Activated CD4-positive, alpha-beta T cell treated with anti-CD3 and anti-CD28 coated beads for 24 hours (primary cell): ENCODE results near the gene MAMDC4.
A peak's percentile ranks its signal among the peaks of the same experiment; 100 is the strongest.
"Not testable (repeated sequence)": the region's sequence is repeated elsewhere in the genome, so short reads cannot be mapped to it uniquely, and the experiment has no call there.

Experiments used
- DNase-seq, 2 donors: peaks; one replicate each; pipeline ENCODE4 v3.0.0-alpha.2; 2020; ENCODE audit warnings: low read depth in 2 of 2

The MAMDC4 gene

GRCh38 chr9:136838314-136839228 is 13.6 kb upstream of the MAMDC4 start:
- no peak for DNase-seq

- DNase-seq, result no peak
These were observed 12.7 kb upstream of the MAMDC4 start for GRCh38 chr9:136839229-136840139.

DNA sequence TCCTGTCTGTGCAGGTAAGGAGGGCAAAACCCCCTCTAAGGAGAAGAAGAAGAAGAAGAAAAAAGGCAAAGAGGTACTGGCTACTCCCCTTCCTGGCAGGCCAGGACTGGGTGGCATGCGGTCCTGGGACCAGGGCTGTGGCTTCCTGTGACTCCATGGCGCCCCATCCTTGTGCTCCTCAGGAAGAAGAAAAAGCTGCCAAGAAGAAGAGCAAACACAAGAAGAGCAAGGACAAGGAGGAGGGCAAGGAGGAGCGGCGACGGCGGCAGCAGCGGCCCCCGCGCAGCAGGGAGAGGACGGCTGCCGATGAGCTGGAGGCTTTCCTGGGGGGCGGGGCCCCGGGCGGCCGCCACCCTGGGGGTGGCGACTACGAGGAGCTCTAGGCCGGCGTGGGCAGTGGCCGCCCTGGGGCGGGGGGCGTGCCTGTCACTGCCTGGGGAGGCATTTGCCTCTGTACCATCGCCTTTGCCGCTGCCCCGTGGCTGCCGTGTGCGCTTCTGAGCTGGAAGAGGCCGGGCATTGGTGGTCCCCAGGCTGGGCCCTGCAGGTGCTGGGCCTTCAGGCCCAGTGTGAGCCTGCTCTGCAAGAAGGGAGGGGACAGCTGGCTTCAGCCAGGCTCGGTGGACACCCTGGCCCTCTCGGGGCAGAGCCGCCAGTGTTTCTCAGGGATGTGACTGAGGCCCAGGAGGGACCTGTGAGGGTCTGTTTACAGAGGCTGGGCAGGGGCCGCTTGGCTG is 11.8 kb upstream of the MAMDC4 start:
- DNase-seq, result no peak

- no peak for DNase-seq
These were observed 11.1 kb upstream of the MAMDC4 start for GRCh38 chr9:136840877-136841645.

DNA sequence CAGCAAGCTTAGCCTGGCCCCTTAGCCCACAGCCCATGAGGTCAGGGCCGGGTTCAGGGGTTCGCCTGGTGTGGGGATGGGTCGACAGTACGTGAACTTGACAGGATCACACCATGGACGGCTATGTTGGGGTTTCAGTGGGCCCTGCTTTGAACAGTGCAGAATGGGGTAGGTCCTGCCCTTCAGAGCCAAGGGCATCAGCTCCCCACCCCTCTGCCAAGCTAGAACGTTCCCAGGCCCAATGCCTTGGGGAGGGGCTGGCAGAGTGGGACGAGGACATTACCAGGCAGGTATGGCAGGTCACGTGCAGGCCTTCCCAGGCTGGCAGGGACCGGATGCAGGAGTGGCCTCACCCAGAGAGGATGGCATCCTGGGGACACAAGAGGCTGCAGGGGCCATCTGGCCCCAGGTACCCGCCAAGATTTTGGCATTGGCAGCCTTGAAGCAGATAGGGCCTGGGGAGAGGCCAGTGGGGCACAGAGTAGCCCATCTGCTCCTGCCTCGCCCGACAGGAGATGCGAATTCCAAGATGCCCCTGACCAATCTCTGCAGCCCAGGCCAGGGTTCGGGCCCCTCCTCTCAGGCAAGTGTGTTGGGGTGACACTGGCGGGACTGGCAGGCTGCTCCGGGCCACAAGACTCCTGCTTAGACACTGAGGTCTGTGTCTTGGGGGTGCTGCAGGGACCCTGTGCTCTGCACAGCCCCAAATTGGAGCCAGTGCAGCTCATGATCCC is 10.3 kb upstream of the MAMDC4 start:
- DNase-seq, result not testable (repeated sequence)

- peak; percentile 57 to 71 for DNase-seq
These were observed 9.7 kb upstream of the MAMDC4 start, which contains the start of gene AJM1 for GRCh38 chr9:136842380-136842948. Gene AJM1, plus strand, starts transcription at chr9:136842478. Its CDS starts 1,937 bp downstream, at chr9:136844415.

DNA sequence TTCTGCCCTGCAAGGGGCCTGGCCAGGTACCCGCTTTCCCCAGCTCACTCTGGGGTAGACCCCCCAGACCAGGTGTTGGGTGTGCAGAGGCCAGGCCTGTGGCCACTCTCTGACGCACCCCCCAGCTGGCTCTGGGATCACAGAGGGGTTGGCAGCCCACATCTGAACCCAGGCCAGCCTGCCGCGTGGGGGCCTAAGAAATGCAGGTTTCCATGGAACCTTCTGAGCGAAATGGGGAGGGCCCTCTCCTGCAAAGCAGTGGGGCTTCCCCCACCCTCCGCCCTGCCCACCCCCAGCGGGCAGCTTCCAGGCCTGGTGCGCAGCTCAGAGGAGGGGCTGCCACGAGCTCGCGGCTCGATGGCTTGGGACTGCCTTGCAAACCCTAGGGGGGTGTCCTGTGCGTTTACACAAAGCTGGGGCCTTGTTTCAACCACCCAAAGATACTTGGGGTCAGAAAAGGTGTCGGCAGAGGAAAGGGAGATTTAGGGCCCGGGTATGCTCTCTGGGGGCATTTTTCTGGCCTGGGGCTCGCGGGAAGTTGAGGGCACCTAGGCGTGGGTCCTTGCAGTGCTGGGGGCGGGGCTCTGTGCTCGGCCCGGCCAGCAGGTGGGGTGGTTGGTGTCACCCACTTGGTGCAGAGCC is 8.9 kb upstream of the MAMDC4 start:
- DNase-seq, result not testable (repeated sequence)

DNA sequence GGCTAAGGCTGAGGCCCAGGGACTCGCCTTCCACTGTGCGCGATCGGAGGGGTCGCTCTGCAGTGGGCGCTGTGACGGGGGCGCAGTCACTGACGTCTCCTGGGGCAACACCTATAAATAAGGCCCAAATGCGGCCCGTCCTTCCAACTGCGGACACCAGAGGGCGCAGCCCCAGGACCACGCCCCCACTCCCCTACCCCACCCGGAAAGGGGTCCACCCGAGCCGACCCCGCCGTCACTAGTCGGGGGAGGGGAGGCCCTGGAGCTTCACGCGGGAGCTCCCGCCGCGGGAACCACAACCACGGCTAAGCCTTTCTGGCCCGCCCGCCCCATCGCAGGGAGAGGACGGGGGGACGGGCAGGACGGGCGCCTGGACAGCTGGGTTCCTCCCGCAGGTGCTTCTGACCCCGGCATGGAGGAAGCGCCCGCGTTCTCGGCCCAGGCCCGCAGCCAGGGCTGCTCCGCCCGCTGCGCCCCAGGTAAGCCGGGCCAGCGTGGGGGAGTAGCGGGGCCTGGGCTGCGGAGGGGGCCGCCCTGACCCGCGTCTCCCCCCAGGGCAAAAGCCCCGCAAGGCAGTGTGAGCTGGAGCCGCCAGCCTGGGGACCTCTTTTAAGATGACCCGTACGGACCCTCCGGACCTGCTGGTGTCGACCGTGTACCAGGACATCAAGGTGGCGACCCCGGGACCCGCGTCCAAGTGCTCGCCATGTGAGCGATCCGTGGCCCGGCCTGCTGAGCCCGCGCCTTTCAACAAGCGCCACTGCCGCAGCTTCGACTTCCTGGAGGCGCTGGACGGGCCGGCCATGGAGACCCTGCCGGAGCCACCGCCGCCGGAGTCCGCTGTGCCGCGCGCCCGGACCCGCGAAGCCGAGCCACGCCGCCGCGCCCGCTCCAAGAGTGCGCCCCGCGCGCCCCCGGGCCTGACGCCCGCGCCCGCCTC is 8.1 kb upstream of the MAMDC4 start:
- peak; percentile 43 to 57 for DNase-seq

DNA sequence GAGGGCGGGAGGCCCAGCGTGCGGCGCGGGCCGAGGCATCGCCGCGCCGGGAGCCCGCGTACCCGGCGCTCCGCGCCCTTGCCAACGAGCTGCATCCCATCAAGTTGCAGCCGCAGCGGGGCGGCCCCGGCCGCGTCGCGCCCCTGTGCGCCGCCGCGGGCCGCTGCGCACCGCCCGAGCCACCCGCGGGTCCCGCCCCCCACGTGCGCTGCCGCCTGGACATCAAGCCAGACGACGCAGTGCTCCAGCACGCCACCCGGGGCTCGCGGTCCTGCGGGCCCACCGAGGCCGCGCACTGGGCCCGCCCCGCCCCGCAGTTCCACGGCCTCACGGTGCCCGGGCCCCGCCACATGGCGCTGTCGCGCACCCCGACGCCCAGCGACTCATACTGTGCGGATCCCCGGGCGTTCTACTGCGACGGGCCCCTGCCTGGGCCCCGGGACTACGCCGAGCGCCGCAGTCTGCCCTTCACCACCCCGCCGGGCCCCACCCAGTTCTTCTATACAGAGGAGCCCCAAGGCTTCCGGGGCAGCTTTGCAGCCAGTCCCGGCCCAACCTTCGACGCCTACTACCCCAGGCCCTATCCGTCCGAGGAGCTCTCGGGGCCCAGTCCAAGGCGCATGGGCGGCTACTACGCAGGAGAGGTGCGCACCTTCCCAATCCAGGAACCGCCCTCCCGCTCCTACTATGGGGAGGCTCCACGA is 7.2 kb upstream of the MAMDC4 start:
- DNase-seq, result no peak

GRCh38 chr9:136845465-136846260 is 6.5 kb upstream of the MAMDC4 start:
- no peak for DNase-seq

GRCh38 chr9:136846376-136847087 is 5.6 kb upstream of the MAMDC4 start:
- no peak for DNase-seq

GRCh38 chr9:136847088-136847825 is 4.9 kb upstream of the MAMDC4 start:
- DNase-seq, result no peak

DNA sequence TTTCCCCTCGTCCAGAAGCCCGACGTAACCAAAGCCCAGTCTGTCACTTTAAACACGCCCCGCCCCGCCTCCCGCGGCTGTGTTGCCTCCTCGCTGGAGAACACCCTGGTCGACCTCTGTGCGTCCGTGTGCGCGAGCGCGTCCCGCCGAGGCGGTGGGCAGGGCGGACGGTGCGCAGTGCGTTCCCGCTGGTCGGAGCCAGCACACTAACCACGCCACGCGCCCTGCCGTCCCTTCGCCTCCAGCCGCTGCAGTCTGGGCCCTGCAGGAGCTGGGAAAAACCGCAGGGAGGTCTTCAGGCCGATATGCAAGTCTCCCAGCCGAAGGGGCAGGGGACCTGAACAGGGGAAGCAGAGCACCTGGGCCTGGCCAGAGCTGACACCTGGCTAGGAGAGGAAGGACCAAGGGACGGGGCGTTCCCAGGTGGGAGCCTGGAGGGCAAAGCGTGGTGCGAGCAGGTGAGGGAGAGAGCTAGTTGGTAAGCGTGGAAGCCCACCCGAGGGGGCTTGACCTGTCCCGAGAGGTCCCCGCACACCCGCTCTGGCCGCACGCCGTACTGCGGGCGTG is 4.2 kb upstream of the MAMDC4 start:
- DNase-seq, result peak; percentile 66 to 81

DNA sequence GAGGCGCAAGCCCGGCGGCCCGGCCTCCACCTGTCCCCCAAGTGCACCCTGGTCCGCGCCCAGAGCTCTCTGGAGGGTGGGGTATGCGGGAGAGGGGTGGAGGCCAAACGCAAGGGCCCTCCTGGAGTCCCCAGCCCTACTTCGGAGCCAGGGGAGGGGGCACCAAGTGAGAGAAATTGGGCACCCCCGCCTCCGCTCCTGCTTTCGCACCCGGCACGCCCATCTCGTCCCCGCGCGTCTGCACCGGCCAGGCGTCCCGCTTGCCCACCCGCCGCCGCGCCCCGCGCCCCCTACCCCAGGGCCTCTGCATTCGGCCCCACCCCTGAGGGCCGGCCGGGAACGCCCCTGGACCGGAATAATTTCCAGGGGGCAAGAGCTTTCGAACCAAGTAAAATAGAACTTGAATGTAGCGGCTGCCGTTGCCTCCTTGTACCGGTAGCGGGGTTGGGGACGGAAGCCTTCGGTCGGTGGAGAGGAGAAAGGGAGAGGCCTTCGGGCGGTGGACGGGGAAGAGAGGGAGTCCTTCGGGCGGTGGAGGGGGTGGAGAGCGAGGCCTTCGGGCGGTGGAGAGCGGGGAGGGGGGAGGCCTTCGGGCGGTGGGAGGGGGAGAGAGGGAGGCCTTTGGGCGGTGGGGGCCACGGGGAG is 3.6 kb upstream of the MAMDC4 start:
- DNase-seq, result no peak
